Putamen (tissue), 1 donor: Measurements from ENCODE around the gene PTPRE.

Experiments used
- DNase-seq: peaks from one replicate; pipeline ENCODE4 v3.0.0-alpha.2; 2016; ENCODE audit warnings: low spot score

Gene PTPRE

GRCh38 chr10:127906548-127907377, at the start of gene PTPRE:
Gene PTPRE, plus strand, starts transcription at chr10:127907103. Its CDS starts 133,779 bp downstream, at chr10:128040882.
- DNase-seq: peak; percentile 55

GRCh38 chr10:127860592-127860991, 46.3 kb upstream of the PTPRE start:
- DNase-seq: no peak

- DNase-seq: no peak
Measured at GRCh38 chr10:127863231-127863825, 43.6 kb upstream of the PTPRE start.

- DNase-seq: no peak
Measured at GRCh38 chr10:127866276-127867013, 40.5 kb upstream of the PTPRE start.

GRCh38 chr10:127867805-127868204, 39.1 kb upstream of the PTPRE start:
- no peak for DNase-seq

- no peak for DNase-seq
Measured at GRCh38 chr10:127869329-127869728, 37.6 kb upstream of the PTPRE start.

- DNase-seq: no peak
Measured at GRCh38 chr10:127871631-127872010, 35.3 kb upstream of the PTPRE start.

GRCh38 chr10:127872011-127872761, 34.7 kb upstream of the PTPRE start:
- no peak for DNase-seq

GRCh38 chr10:127872871-127873600, 33.9 kb upstream of the PTPRE start:
- DNase-seq: no peak

- no peak for DNase-seq
Measured at GRCh38 chr10:127873901-127874470, 32.9 kb upstream of the PTPRE start.

- no peak for DNase-seq
Measured at GRCh38 chr10:127874671-127875448, 32.0 kb upstream of the PTPRE start.

GRCh38 chr10:127875449-127875765, 31.5 kb upstream of the PTPRE start:
- DNase-seq: no peak

GRCh38 chr10:127875916-127876315, 31.0 kb upstream of the PTPRE start:
- DNase-seq: no peak

- DNase-seq: no peak
Measured at GRCh38 chr10:127877116-127877515, 29.8 kb upstream of the PTPRE start.

- DNase-seq: no peak
Measured at GRCh38 chr10:127877699-127878098, 29.2 kb upstream of the PTPRE start.

- DNase-seq: no peak
Measured at GRCh38 chr10:127878475-127879055, 28.3 kb upstream of the PTPRE start.

- DNase-seq: peak; percentile 47
Measured at GRCh38 chr10:127880557-127880956, 26.3 kb upstream of the PTPRE start.

GRCh38 chr10:127881262-127881661, 25.6 kb upstream of the PTPRE start:
- no peak for DNase-seq

- no peak for DNase-seq
Measured at GRCh38 chr10:127882391-127882790, 24.5 kb upstream of the PTPRE start.

GRCh38 chr10:127882801-127883459, 24.0 kb upstream of the PTPRE start:
- no peak for DNase-seq
